ENCODE measurements around the gene SPTBN2. TPM values are rescaled to one million over a fixed set of nuclear protein-coding genes. Genes with fewer than 3 reads are reported as not detected.

SPTBN2 gene
- total and polyA plus RNA-seq, 2 of the 8 experiments (the other 6 are each of a cell fraction or from before 2014, with no cell fraction given): 19.1 to 69.0 TPM

DNA sequence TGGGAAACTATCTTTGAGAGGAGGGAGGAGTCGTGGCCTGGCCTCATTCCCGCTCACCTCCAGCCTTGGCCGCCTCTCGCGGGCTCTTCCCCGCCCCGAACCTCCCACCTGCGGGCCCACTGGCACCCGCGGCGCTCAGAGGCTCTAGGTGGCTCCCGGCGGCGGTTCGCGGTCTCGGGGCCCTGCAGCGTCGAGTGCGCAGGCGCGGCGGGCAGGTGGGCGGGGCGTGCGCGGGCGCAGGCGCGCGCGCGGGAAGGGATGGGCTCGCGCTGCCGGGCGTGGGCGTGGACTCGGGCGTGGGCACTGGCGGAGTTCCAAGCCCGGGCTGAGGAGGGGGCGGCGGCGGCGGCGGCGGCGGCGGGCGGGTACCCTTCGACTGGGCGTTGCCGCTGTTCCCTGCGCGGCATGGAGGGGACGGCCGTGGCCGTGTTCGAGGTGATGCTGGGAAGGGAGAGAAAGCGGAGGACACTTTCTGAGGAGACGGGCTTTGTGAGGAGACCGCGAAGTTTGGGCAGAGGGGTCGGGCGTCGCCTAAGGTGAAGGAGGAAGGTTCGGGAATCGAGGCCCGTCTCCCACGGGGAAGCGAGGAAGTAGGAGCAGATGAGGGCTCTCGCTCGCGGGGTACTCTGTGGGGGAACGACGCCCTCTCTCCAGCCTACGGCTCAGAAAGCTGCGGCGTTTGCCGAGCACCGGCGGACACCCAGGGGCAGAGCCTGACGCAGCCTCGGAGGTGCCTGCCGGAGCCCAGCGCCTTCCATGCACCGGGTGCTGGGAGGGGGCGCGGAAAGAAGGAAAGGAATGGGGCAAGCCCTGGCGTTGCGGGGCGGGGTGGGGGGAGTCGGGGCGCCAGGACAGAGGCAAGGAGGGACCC lies 15.7 kb upstream of the SPTBN2 start:
- peaks cover 0 to 25% of the 10 kb centered on the region in 2 experiments; a peak in 3 of 4 replicates for H3K79me2 ChIP-seq (ENCODE audit: control insufficient read depth in 1 of 2, insufficient read depth in 2 of 2, low read length in 2 of 2)
- peak overlapping the region; percentile 94 for H4K8ac ChIP-seq (ENCODE audit: extremely low read depth, insufficient read depth, low read length)
- peak overlapping the region; percentile 93 for H3K56ac ChIP-seq (replicated peaks; ENCODE audit: insufficient read length, low read depth, low read length)
- no peak overlapping the region for H2AK5ac ChIP-seq (ENCODE audit: low read depth, low read length)
- H3K4me2 ChIP-seq (ENCODE audit: insufficient read depth in 1 of 2, low read depth in 2 of 2, low read length in 2 of 2): peak overlapping the region; percentile 76 to 95
- peaks cover 9% of the 10 kb centered on the region; the same call in 1 of the 2 replicates for H3K23me2 ChIP-seq (ENCODE audit: low read depth, low read length)
- peaks cover 0 to 2% (median 1%) of the 10 kb centered on the region in 4 experiments; a peak in 2 of 7 replicates for H3K4me1 ChIP-seq (replicated peaks in 1 of 4; ENCODE audit: control insufficient read depth in 3 of 4, insufficient read depth in 4 of 4, low read length in 3 of 4)
- peak overlapping the region; percentile 16; the same call in 1 of the 2 replicates for H2BK15ac ChIP-seq (ENCODE audit: low read length)
- no peaks in the 10 kb centered on the region for H3K36me3 ChIP-seq (ENCODE audit: control insufficient read depth in 2 of 4, insufficient read depth in 4 of 4, low read length in 3 of 4)
- H2BK5ac ChIP-seq (ENCODE audit: low read depth, low read length): peak overlapping the region; percentile 71; the same call in 1 of the 2 replicates
- H3K23ac ChIP-seq (ENCODE audit: insufficient read length): no peak overlapping the region
- no peak overlapping the region for H2BK120ac ChIP-seq (replicated peaks; ENCODE audit: low read depth, low read length)
- peak overlapping the region; percentile 78 to 91 (median 84) for H3K4me3 ChIP-seq (ENCODE audit: extremely low read depth in 1 of 4, insufficient read depth in 2 of 4, low read depth in 3 of 4, low read length in 4 of 4)
- H3K14ac ChIP-seq (ENCODE audit: insufficient read length): no peak overlapping the region
- H3K18ac ChIP-seq (ENCODE audit: extremely low read depth, low read length): peak overlapping the region; percentile 90; the same call in 1 of the 2 replicates
- no peaks in the 10 kb centered on the region for H3K27me3 ChIP-seq (replicated peaks in 1 of 4; ENCODE audit: control insufficient read depth in 3 of 4, extremely low read depth in 1 of 4, insufficient read depth in 3 of 4, low read length in 3 of 4)
- no peak overlapping the region for H3K4ac ChIP-seq (replicated peaks; ENCODE audit: insufficient read length, low read depth, low read length)
- H3K27ac ChIP-seq (ENCODE audit: low read depth, low read length): no peak overlapping the region
- H3K9ac ChIP-seq (replicated peaks in 1 of 4; ENCODE audit: extremely low read depth in 1 of 4, low read depth in 3 of 4, low read length in 3 of 4): peak overlapping the region; percentile 58 to 91 (median 70)
- CTCF ChIA-PET (ENCODE audit: partially characterized antibody): interaction anchor here (0.8 to 1.7 kb wide), 3 partner anchors 18 to 165 kb away, joined by 3 read pairs; no protein-coding TSS in a partner anchor
- H2BK20ac ChIP-seq (ENCODE audit: low read length): no peak overlapping the region
- H3K79me1 ChIP-seq (ENCODE audit: low read depth, low read length): no peaks in the 10 kb centered on the region; the same call in 1 of the 2 replicates
- peak overlapping the region; percentile 81 for H4K91ac ChIP-seq (replicated peaks; ENCODE audit: insufficient read length, low read length)
- peak overlapping the region; percentile 98; the same call in 1 of the 2 replicates for H2AFZ ChIP-seq (ENCODE audit: low read length)
- DNase-seq (ENCODE audit: low read depth in 1 of 2, low spot score in 2 of 2): peak in 1 of 2 experiments; percentile 88
- POLR2A ChIA-PET (ENCODE audit: partially characterized antibody): interaction anchor here (0.7 to 1.3 kb wide), 4 partner anchors 8 to 19 kb away, joined by 3 read pairs; no protein-coding TSS in a partner anchor
- WGBS, 2 experiments (ENCODE audit: extremely low coverage in 1 of 2, insufficient coverage in 1 of 2, insufficient read length in 1 of 2, insufficient replicate concordance in 2 of 2, low coverage in 1 of 2, low lambda C conversion rate in 2 of 2, missing lambda C conversion rate in 1 of 2): 2% methylated on average over 55 of the region's 95 CpGs; no CpG with 5 or more reads in 1 of the 2 experiments
- no peaks in the 10 kb centered on the region for H3K9me3 ChIP-seq (ENCODE audit: insufficient read depth in 2 of 2, low read depth in 1 of 2, low read length in 1 of 2)
- peak overlapping the region; percentile 75; the same call in 1 of the 2 replicates for H2BK12ac ChIP-seq (ENCODE audit: low read depth, low read length)
- no peaks in the 10 kb centered on the region for H4K20me1 ChIP-seq (replicated peaks in 1 of 2; ENCODE audit: control insufficient read depth in 1 of 2, insufficient read depth in 2 of 2, low read length in 2 of 2)
- no peak for FAIRE-seq
- peak overlapping the region; percentile 96 for H4K5ac ChIP-seq (ENCODE audit: insufficient read length, low read depth, low read length)
- TF ChIP-seq YY1 (IDR thresholded peaks at IDR 0.05; ENCODE audit: low read depth, low read length) (no peak), CHD2 (IDR thresholded peaks at IDR 0.05; ENCODE audit: low read length) (no peak), ASH2L (IDR thresholded peaks at IDR 0.05; ENCODE audit: low read length) (peak; percentile 72), POLR2A (IDR thresholded peaks at IDR 0.05; ENCODE audit: control extremely low read depth in 1 of 2, low read depth in 2 of 2, low read length in 2 of 2) (peak in 1 of 2 experiments; percentile 11; a peak in 1 of 3 replicates), SUZ12 (IDR thresholded peaks at IDR 0.05; ENCODE audit: low read length) (0 out of 2 replicates have a peak, but pooled peaks have one; percentile 20), KDM4A (IDR thresholded peaks at IDR 0.05; ENCODE audit: low read depth, low read length, severe bottlenecking) (peak; percentile 28), HDAC6 (IDR thresholded peaks at IDR 0.05; ENCODE audit: low read depth, low read length) (no peak), EZH2 (IDR thresholded peaks at IDR 0.05; ENCODE audit: low read depth, low read length, severe bottlenecking) (no peak), CREB1 (IDR thresholded peaks at IDR 0.05) (no peak)
- TF ChIP-seq, protein P1, sequence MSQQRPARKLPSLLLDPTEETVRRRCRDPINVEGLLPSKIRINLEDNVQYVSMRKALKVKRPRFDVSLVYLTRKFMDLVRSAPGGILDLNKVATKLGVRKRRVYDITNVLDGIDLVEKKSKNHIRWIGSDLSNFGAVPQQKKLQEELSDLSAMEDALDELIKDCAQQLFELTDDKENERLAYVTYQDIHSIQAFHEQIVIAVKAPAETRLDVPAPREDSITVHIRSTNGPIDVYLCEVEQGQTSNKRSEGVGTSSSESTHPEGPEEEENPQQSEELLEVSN (IDR thresholded peaks at IDR 0.05): 0 out of 2 replicates have a peak, but pooled peaks have one; percentile 12

Data from H1 (cell line).